VCaP (cell line): ENCODE data around the gene KDM2B.

Experiments
- H3K27ac ChIP-seq: fragments of 450-650 bp; 2 replicates; pipeline ENCODE4 v1.5.1; 2017
- TF ChIP-seq, protein P1 (sequence below): fragments of 450-650 bp; conservative IDR thresholded peaks from 2 replicates; pipeline ENCODE4 v1.5.1; 2017; ENCODE audit warnings: mild to moderate bottlenecking, moderate library complexity

The KDM2B gene

DNA sequence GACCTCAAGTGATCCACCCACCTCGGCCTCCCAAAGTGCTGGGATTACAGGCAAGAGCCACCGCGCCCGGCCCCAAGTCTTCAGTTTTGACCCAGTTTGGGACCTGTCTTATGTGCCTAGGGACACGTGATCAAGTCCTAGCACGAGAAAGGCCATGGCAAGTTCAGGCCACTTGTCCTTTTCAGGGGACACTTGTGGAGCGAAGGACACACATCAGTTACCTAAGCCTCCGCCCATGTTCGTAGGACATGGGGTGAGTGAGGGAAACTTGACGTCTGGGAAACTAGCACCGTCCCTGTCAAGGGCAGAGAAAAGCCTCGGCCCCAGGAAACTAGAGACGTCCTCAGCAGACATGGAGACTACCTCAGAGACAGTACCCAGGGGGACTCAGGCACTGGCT, 60.7 kb downstream of the KDM2B start:
- no peak overlapping the region for H3K27ac ChIP-seq
- TF ChIP-seq, protein P1, sequence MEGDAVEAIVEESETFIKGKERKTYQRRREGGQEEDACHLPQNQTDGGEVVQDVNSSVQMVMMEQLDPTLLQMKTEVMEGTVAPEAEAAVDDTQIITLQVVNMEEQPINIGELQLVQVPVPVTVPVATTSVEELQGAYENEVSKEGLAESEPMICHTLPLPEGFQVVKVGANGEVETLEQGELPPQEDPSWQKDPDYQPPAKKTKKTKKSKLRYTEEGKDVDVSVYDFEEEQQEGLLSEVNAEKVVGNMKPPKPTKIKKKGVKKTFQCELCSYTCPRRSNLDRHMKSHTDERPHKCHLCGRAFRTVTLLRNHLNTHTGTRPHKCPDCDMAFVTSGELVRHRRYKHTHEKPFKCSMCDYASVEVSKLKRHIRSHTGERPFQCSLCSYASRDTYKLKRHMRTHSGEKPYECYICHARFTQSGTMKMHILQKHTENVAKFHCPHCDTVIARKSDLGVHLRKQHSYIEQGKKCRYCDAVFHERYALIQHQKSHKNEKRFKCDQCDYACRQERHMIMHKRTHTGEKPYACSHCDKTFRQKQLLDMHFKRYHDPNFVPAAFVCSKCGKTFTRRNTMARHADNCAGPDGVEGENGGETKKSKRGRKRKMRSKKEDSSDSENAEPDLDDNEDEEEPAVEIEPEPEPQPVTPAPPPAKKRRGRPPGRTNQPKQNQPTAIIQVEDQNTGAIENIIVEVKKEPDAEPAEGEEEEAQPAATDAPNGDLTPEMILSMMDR, result no peak

DNA sequence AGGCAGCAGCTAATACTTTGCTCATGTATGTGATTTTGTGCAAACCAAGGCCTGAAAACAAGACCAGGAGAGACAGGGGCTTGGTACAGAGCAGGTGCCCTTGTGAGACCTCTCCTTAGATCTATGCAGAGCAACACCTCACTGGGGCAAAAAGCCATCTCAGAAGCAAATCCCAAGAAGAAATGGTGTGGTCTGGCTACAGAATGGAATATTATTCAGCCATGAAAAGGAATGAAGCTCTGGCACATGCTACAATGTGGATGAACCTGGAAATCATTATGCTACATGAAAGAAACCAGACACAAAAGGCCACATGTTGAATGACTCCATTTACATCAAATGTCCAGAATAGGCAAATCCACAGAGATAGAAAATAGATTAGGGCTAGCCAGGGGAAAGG, 61.6 kb downstream of the KDM2B start:
- TF ChIP-seq, protein P1, result no peak
- H3K27ac ChIP-seq, result no peak overlapping the region

DNA sequence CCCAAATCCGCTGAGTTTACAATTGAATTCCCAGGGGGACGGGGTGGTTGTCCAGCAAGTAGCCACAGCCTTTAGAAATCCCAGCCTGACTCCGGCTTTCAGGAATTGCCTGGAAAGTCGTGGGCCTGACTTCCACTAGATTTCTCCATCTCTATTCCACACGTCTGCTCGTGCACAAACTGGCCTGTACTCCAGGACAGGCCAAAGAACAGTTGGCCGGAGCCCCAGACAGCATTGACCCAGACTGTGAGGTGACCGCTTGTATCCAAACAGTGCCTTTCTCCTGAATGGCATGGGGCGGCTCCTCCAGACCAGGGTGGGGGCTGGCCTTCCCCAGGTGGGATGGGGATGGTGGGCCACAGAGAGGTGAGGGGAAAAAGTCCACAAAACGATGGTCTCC, 62.2 kb downstream of the KDM2B start:
- TF ChIP-seq, protein P1, result no peak
- no peak overlapping the region for H3K27ac ChIP-seq

DNA sequence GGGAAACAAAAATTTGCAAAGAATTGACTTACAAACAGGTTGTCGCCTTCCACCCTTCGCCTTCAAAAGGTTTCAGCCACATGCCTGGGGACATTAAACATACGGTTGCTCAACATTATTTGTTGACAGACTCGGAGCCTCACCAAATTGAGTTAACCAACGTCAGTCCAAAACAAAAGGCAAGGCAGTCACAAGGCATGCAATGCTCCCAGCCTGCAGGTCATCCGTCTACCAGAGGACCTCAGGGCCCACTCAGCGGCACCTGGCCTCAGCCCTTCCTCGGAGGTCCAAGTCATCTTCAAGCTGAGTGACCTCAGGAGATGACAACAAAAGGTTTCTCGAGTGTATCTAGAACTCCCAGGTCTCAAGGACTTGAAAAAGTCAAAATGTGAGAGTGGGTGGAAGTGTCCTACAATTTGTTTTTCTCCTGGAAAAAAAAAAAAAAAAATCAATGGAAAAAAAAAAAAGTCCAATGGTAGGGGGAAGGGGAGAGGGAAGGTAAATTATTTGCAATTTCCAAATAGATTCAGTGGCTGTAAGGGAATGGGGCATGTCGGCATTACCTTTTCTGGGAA, 64.3 kb downstream of the KDM2B start:
- TF ChIP-seq, protein P1, result no peak
- H3K27ac ChIP-seq, result no peak overlapping the region

DNA sequence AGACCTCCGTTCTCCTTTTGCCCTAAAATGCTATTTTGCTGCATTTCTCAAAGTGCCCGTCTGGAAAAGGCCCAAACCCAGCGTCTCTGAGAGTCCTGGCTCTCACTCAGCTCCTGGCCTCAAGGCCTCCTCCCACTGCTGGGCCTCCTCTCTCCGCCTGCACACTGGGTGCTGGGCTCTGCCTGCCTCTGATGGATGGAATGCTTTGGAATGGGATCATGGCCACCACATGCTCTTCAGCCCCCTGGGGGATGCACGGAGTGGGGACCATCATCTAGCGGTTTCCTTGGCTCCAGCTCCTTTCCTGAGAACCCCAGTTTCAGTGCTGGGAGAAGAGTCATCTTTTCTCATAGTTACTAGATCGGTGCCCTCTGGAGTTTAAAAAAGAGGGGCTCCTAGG, 65.2 kb downstream of the KDM2B start:
- TF ChIP-seq, protein P1, result no peak

DNA sequence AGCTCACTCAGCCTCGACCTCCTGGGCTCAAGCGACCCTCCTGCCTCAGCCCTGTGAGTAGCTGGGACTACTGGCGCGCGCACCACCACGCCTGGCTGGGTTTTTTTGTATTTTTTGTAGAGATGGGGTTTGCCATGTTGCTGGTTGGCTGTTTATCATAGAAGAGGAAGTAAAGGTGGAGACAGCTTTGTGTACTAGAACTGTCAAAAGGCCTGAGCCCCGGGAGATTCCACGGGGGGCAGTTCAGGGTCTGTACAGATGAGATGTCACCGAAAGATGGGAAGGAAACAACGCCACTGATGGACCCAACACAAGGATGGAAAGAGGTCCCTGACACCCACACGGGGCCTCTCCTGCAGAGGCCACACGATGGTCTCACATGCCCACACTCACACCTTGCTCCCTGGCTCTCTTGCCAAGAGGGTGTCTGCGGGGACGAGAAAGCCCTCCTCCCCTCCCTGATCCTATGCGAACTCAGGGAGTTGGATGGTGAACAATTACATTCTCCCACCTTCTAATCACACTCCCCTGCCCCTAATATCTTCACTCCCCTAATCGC, 66.6 kb downstream of the KDM2B start:
- TF ChIP-seq, protein P1, result no peak
- 0 out of 2 replicates have a peak overlapping the region, but pooled peaks have one; percentile 0 for H3K27ac ChIP-seq

More for the DNA sequence above, 65.2 kb downstream of the KDM2B start:
- H3K27ac ChIP-seq, result no peak overlapping the region

DNA sequence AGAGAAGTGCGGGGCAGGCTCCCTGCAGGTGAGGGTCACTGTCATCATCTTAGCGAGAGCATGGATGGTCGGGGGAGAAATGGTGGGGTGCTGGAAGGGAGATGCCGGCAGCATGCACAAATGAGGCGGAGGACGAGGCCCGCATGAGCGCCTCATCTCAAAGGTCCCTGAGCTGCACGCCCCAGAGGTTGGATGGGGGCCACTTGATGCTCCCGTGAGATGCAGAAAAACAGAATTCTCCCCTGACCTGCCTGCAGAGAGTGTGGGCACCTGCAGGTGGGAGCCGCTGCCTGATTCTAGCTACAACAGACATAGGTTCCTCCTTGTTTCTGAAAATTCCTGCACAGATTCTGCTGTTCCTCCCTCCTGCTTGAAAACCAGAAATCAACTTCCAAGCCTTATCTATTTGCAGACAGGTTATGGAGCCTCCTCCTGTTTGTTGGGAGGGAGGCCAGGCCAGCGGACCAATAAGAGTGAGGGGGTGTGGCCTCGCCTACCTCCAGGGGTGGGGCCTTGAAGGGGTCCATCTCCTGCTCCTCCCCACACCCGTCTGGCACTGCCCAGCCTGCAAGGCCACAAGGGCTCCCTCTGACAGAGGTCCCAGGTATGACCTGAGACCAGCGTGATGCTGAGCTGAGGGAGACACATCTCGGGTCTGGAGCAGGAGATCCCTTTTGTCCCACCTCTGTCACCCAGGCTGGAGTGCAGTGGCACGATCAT, 67.2 kb downstream of the KDM2B start:
- 0 out of 2 replicates have a peak overlapping the region, but pooled peaks have one; percentile 0 for H3K27ac ChIP-seq
- TF ChIP-seq, protein P1, result no peak
